SK-N-MC (cell line): ENCODE results near the gene HERC5.

Experiments used
- EZH2 ChIP-seq: fragments of 200-600 bp; sonication (generic); IDR thresholded peaks from one replicate; pipeline ENCODE4 v1.6.1; 2017; ENCODE audit warnings: antibody characterized with exemption
- FOXP2 ChIP-seq: optimal IDR thresholded peaks from 2 replicates; pipeline ENCODE3; 2011; ENCODE audit warnings: mild to moderate bottlenecking, moderate library complexity; ENCODE audit not compliant: insufficient read depth; ENCODE audit errors: extremely low read length, control extremely low read depth
- POLR2AphosphoS5 ChIP-seq: IDR thresholded peaks from 2 replicates; pipeline ENCODE4 v1.6.1; 2012; ENCODE audit warnings: mild to moderate bottlenecking, low read depth, low read length, borderline replicate concordance

GRCh38 chr4:88418411-88418810 is 38.5 kb upstream of the HERC5 start:
- TF ChIP-seq POLR2AphosphoS5 (no peak), EZH2 (no peak), FOXP2 (no peak)
